ENCODE measurements around the gene CASS4.

CASS4 gene

GRCh38 chr20:56445130-56445529 lies 33.1 kb downstream of the CASS4 start:
- no peak for DNase-seq (ENCODE audit: low spot score)

GRCh38 chr20:56445540-56445939 lies 33.5 kb downstream of the CASS4 start:
- DNase-seq (ENCODE audit: low spot score): no peak

- DNase-seq (ENCODE audit: low spot score): no peak
Measured at GRCh38 chr20:56447227-56447626, 35.2 kb downstream of the CASS4 start.

GRCh38 chr20:56449459-56449858 lies 37.4 kb downstream of the CASS4 start:
- no peak for DNase-seq (ENCODE audit: low spot score)

DNA sequence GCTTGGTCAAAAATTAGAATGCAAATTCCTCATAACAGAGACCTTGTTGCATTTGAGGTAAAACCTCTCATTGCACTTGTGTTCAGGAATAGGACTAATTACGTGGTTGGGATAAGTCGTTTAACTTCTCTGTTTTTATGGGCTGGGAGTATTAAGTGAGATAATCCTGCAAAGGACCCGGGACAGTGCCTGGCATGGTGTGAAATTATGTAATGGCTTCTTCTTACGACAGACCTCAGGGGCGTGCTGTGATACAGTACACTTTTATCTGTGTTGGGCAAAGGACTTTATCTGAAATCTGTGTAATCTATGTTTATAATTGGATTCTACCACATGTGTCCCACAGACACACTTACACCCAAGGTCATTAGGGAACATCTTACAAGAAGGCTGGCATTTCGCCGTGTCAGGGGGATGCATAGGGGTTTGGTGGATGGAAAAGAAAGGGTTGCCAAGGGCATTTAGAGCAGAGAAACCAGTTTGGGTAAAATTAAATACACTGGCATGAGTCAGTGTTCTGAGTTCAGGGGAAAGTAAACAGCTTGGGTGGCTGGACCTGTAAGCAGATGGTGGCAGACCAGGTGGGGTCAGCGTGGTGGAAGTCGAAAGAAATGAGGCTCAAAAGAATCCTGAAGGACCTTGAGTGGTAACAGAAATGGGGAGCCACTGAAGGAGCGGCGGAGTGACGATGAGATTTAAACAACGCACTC lies 39.2 kb downstream of the CASS4 start:
- no peak for DNase-seq (ENCODE audit: low spot score)

GRCh38 chr20:56453352-56453751 lies 41.3 kb downstream of the CASS4 start:
- DNase-seq (ENCODE audit: low spot score): no peak

- DNase-seq (ENCODE audit: low spot score): no peak
Measured at GRCh38 chr20:56454754-56455153, 42.7 kb downstream of the CASS4 start.

- DNase-seq (ENCODE audit: low spot score): no peak
Measured at GRCh38 chr20:56458206-56458821, 46.3 kb downstream of the CASS4 start.

- no peak for DNase-seq (ENCODE audit: low spot score)
Measured at GRCh38 chr20:56460459-56460858, 48.4 kb downstream of the CASS4 start.

- no peak for DNase-seq (ENCODE audit: low spot score)
Measured at GRCh38 chr20:56461576-56461975, 49.5 kb downstream of the CASS4 start.

DNA sequence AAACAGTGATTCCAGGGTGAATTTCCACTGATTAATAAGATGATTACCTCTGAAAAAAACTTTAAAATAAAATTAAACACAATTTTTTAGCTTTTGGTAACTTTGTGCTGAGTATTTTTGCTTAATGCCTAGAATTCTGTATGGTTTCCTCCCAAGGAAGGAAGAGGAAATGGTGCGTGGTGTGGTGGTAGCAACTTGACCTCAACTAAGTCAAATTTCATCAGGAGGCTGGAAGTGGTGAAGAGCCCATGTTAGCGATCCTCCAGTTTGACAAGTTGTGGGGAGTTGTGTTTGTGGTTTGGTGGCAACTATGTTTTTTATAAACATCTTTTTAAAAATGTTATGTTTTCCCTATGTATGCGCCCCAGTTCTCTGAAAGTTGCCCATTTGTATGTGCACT lies 51.4 kb downstream of the CASS4 start:
- DNase-seq (ENCODE audit: low spot score): no peak

GRCh38 chr20:56465997-56466396 lies 53.9 kb downstream of the CASS4 start:
- no peak for DNase-seq (ENCODE audit: low spot score)

- no peak for DNase-seq (ENCODE audit: low spot score)
Measured at GRCh38 chr20:56467968-56468315, 55.9 kb downstream of the CASS4 start.

DNA sequence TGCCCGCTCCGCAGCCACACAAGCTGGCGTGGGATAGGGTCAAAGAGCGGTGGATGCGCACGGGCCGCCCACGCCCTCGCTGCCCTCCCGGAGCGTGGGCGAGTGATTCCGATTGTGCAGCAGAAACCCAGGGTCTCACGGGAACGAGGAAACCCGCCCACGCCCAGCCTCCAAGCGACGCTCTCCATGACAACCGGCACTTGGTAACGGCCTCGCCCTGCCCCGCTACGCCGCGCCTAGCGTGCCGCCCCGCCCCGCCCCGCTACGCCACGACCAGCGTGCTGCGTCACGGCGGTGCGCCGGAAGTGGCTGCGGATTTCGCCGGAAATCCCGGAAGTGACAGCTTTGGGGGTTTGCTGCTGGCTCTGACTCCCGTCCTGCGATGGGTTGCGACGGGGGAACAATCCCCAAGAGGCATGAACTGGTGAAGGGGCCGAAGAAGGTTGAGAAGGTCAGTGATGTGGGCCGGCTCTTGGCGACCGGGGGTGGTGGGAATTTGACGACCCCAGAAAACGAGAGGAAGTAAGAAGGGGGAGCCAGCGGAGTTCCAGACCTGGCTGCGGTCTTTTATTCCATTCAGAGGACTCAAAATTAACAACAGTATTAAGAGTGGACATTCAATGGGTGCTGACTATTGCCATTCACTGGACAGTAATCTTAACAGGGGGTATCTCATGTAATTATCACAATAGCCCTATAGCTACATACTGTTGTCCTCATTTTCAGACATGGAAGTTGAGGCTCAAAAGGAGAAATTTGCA lies 56.4 kb downstream of the CASS4 start, which contains the start of gene RTF2:
Gene RTF2, plus strand, starts transcription at position 312 of the 761 bp plus-strand sequence. Its CDS starts 71 bp downstream, at position 383.
- DNase-seq (ENCODE audit: low spot score): peak; percentile 98

DNA sequence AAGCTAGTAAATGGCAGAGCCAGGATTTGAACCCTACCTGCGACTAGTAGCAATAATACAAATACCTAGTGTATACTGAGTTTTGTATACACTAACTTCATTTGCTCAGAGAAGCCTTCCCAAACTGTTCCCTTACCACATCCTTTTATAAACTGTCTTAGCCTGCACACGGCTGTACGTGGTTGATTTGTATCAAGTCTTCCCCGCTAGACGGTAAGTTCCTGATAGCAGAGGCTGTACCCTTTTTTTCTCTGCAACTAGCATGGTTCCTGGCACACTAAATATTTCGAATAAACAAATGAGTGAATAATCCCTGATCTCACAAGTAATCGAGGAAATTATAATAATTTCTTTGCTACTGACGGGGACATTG lies 57.0 kb downstream of the CASS4 start:
- no peak for DNase-seq (ENCODE audit: low spot score)

DNA sequence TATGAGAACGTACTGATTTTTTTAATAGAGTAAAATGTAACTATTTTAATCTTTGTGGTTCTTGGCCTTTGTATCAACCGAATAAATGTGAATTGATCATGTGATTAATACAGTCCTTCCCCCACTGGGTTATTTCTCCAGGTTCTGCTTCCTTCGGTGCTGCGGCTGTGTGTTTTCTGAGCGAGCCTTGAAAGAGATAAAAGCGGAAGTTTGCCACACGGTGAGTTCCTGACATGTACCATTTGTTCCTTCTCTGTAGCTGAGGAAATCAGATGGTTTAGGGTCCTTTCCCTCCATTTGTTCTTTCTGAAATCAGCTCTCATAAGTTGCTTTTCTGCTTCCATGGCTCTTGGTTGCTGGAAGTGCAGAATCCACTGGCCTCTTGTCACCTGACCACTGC lies 71.9 kb downstream of the CASS4 start:
- no peak for DNase-seq (ENCODE audit: low spot score)

GRCh38 chr20:56487216-56487615 lies 75.2 kb downstream of the CASS4 start:
- DNase-seq (ENCODE audit: low spot score): no peak

GRCh38 chr20:56488566-56488965 lies 76.5 kb downstream of the CASS4 start:
- no peak for DNase-seq (ENCODE audit: low spot score)

GRCh38 chr20:56501116-56501515 lies 89.1 kb downstream of the CASS4 start:
- no peak for DNase-seq (ENCODE audit: low spot score)

GRCh38 chr20:56503916-56504315 lies 91.9 kb downstream of the CASS4 start:
- no peak for DNase-seq (ENCODE audit: low spot score)

DNA sequence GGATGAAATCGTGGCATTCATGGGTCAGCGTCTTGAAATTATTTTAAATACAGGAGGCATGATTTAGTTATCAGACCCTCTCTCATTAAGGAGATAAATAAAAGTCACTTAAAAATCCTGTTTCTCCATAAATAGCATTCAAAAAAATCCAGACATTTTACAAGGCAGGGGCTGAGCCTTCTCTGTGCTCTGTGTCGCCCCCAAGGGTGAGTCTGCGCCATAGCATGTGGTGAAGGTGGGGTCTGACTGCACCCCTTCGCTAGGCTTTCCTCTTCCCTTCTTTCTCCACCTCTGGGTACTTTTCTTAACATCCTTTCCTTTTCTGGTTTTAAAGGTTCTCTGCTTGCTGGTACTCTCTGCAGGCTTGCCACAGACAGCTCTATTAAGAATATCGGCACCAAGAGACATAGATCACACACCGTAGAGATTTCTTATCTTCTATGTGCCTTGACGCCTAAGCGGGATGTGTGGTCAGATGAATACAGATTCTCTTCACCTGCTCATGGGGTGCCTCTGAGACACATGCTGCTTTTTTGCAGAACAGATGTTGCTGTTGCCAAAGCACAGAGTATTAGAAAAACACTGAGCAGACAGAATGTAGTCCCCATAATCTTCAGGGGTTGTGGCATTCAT lies 92.4 kb downstream of the CASS4 start:
- DNase-seq (ENCODE audit: low spot score): peak; percentile 64

GRCh38 chr20:56506103-56506502 lies 94.0 kb downstream of the CASS4 start:
- no peak for DNase-seq (ENCODE audit: low spot score)
